WTC11 (cell line): ENCODE data around the gene WSCD2. TPM values are rescaled to one million over a fixed set of nuclear protein-coding genes. Genes with fewer than 3 reads are reported as not detected.

Experiments used
- ATAC-seq: fragments of 200-7000 bp; cut with Tn5 transposase; 2 replicates; pipeline ENCODE4 v1.10.0; 2021; ENCODE audit warnings: mild to moderate bottlenecking, moderate library complexity
- CTCF ChIA-PET: fragments of 300-600 bp; sonication (Branson Sonifier 250); formaldehyde crosslinking; loops from one replicate; lab custom pipeline; 2021; ENCODE audit warnings: antibody characterized with exemption; lab: Charles Lee
- POLR2A ChIA-PET: fragments of 350-600 bp; sonication (Branson Sonifier 250); formaldehyde crosslinking; loops from one replicate; lab custom pipeline; 2021; ENCODE audit warnings: antibody characterized with exemption; lab: Charles Lee
- DNase-seq: peaks from one replicate; pipeline ENCODE4 v3.0.0; 2021; ENCODE audit warnings: low spot score
- H3K27ac Mint-ChIP-seq: 2 replicates; pipeline ENCODE4 v1.8.0; 2021; ENCODE audit warnings: mixed read lengths
- H3K27me3 Mint-ChIP-seq: 2 replicates; pipeline ENCODE4 v1.8.0; 2021; ENCODE audit warnings: low read depth, mild to moderate bottlenecking, moderate library complexity, mixed read lengths
- H3K36me3 Mint-ChIP-seq: 2 replicates; pipeline ENCODE4 v1.8.0; 2021; ENCODE audit warnings: mixed read lengths
- H3K4me1 Mint-ChIP-seq: 2 replicates; pipeline ENCODE4 v1.8.0; 2022; ENCODE audit warnings: mixed read lengths
- H3K4me3 Mint-ChIP-seq: 2 replicates; pipeline ENCODE4 v1.8.0; 2021; ENCODE audit warnings: mild to moderate bottlenecking, moderate library complexity, mixed read lengths
- H3K9me3 Mint-ChIP-seq: 2 replicates; pipeline ENCODE4 v1.8.0; 2021; ENCODE audit warnings: mixed read lengths
- CREM ChIP-seq: sonication (generic); formaldehyde crosslinking; IDR thresholded peaks from 2 replicates; pipeline ENCODE4 v1.8.1; 2022; ENCODE audit warnings: mild to moderate bottlenecking, missing genetic modification reagents, moderate library complexity
- ELF4 ChIP-seq: sonication (generic); formaldehyde crosslinking; IDR thresholded peaks from 2 replicates; pipeline ENCODE4 v1.8.1; 2022; ENCODE audit warnings: low read depth, mild to moderate bottlenecking, moderate library complexity, missing genetic modification reagents
- EMX1 ChIP-seq: fragments of 250-450 bp; sonication (Bioruptor Pico); IDR thresholded peaks from 2 replicates; pipeline ENCODE4 v1.8.0; 2021; ENCODE audit warnings: mild to moderate bottlenecking
- FOXK1 ChIP-seq: sonication (generic); formaldehyde crosslinking; IDR thresholded peaks from 2 replicates; pipeline ENCODE4 v1.8.0; 2022; ENCODE audit warnings: mild to moderate bottlenecking, moderate library complexity, missing genetic modification reagents
- FOXP1 ChIP-seq: sonication (generic); formaldehyde crosslinking; IDR thresholded peaks from 2 replicates; pipeline ENCODE4 v1.8.0; 2022; ENCODE audit warnings: missing genetic modification reagents, mild to moderate bottlenecking, moderate library complexity, borderline replicate concordance
- GRHL2 ChIP-seq: fragments of 250-450 bp; sonication (Bioruptor Pico); IDR thresholded peaks from 2 replicates; pipeline ENCODE4 v1.8.0; 2022; ENCODE audit warnings: mild to moderate bottlenecking, moderate library complexity; ENCODE audit not compliant: insufficient replicate concordance, severe bottlenecking
- GTF2I ChIP-seq: fragments of 250-450 bp; sonication (Bioruptor Pico); conservative IDR thresholded peaks from 2 replicates; pipeline ENCODE4 v1.4.0; 2021; ENCODE audit warnings: mild to moderate bottlenecking
- MXD4 ChIP-seq: fragments of 250-450 bp; sonication (Bioruptor Pico); IDR thresholded peaks from 2 replicates; pipeline ENCODE4 v1.8.0; 2021; ENCODE audit warnings: mild to moderate bottlenecking, moderate library complexity, borderline replicate concordance
- NFYB ChIP-seq: sonication (generic); formaldehyde crosslinking; conservative IDR thresholded peaks from 2 replicates; pipeline ENCODE4 v1.8.0; 2022; ENCODE audit warnings: low read depth, missing genetic modification reagents
- NR1H2 ChIP-seq: sonication (generic); formaldehyde crosslinking; IDR thresholded peaks from 2 replicates; pipeline ENCODE4 v1.9.0; 2021; ENCODE audit warnings: mild to moderate bottlenecking, moderate library complexity, missing genetic modification reagents
- OVOL2 ChIP-seq: fragments of 250-450 bp; sonication (Bioruptor Pico); IDR thresholded peaks from 2 replicates; pipeline ENCODE4 v1.9.0; 2021; ENCODE audit warnings: mild to moderate bottlenecking, borderline replicate concordance
- TEAD1 ChIP-seq: sonication (generic); formaldehyde crosslinking; IDR thresholded peaks from 2 replicates; pipeline ENCODE4 v1.8.0; 2022; ENCODE audit warnings: mild to moderate bottlenecking, missing genetic modification reagents
- TEAD4 ChIP-seq: sonication (generic); formaldehyde crosslinking; IDR thresholded peaks from 2 replicates; pipeline ENCODE4 v1.8.0; 2022; ENCODE audit warnings: mild to moderate bottlenecking, missing genetic modification reagents
- TP53 ChIP-seq: sonication (generic); formaldehyde crosslinking; IDR thresholded peaks from 2 replicates; pipeline ENCODE4 v1.8.1; 2023; ENCODE audit warnings: mild to moderate bottlenecking, missing genetic modification reagents
- USF1 ChIP-seq: sonication (generic); formaldehyde crosslinking; IDR thresholded peaks from 2 replicates; pipeline ENCODE4 v1.8.0; 2022; ENCODE audit warnings: mild to moderate bottlenecking, missing genetic modification reagents
- ZBTB21 ChIP-seq: sonication (generic); formaldehyde crosslinking; IDR thresholded peaks from 2 replicates; pipeline ENCODE4 v1.8.1; 2023; ENCODE audit warnings: mild to moderate bottlenecking, missing genetic modification reagents, borderline replicate concordance
- ZMAT4 ChIP-seq: fragments of 250-450 bp; sonication (Bioruptor Pico); IDR thresholded peaks from 2 replicates; pipeline ENCODE4 v1.9.0; 2021; ENCODE audit warnings: mild to moderate bottlenecking
- ZNF232 ChIP-seq: sonication (generic); formaldehyde crosslinking; IDR thresholded peaks from 2 replicates; pipeline ENCODE4 v1.8.0; 2022; ENCODE audit warnings: mild to moderate bottlenecking, missing genetic modification reagents
- ZNF317 ChIP-seq: sonication (generic); formaldehyde crosslinking; IDR thresholded peaks from 2 replicates; pipeline ENCODE4 v1.8.1; 2023; ENCODE audit warnings: low read depth, mild to moderate bottlenecking, moderate library complexity, missing genetic modification reagents, borderline replicate concordance
- ZNF512 ChIP-seq: sonication (generic); formaldehyde crosslinking; IDR thresholded peaks from 2 replicates; pipeline ENCODE4 v1.8.1; 2022; ENCODE audit warnings: missing genetic modification reagents, borderline replicate concordance
- ZNF532 ChIP-seq: fragments of 250-450 bp; sonication (Bioruptor Pico); IDR thresholded peaks from 2 replicates; pipeline ENCODE4 v1.9.0; 2021; ENCODE audit warnings: mild to moderate bottlenecking, borderline replicate concordance
- total RNA-seq: library from RNA; stranded (reverse); gene quantifications from 3 replicates; pipeline ENCODE4 v1.2.3, GENCODE V29; 2021

The WSCD2 gene
- total RNA-seq, 1 experiment from 2014 or later, result 1.1 TPM

- TF ChIP-seq ZNF317 (CRISPR knock-in tag) (no peak), ZBTB21 (CRISPR knock-in tag) (no peak), FOXK1 (CRISPR knock-in tag) (no peak), OVOL2 (CRISPR knock-in tag) (no peak), FOXP1 (CRISPR knock-in tag) (no peak), MXD4 (no peak), NR1H2 (CRISPR knock-in tag) (no peak), ZNF512 (CRISPR knock-in tag) (no peak), TEAD1 (CRISPR knock-in tag) (no peak), GRHL2 (CRISPR knock-in tag) (no peak)
Measured at GRCh38 chr12:108270849-108271143, 141.7 kb downstream of the WSCD2 start (continued).

GRCh38 chr12:108271951-108272872 is 143.1 kb downstream of the WSCD2 start:
- ChIA-PET POLR2A (no interaction called here), CTCF (no interaction called here)
- peaks cover 23% of the 10 kb centered on the region for H3K9me3 Mint-ChIP-seq
- no peak overlapping the region for H3K4me3 Mint-ChIP-seq
- peaks cover 3% of the 10 kb centered on the region; the same call in 1 of the 2 replicates for H3K27me3 Mint-ChIP-seq
- ATAC-seq, result no peak
- no peak overlapping the region for H3K27ac Mint-ChIP-seq
- TF ChIP-seq CREM (CRISPR knock-in tag) (no peak), NFYB (CRISPR knock-in tag) (no peak), TEAD4 (CRISPR knock-in tag) (no peak), GTF2I (CRISPR knock-in tag) (no peak), ZNF232 (no peak), ELF4 (CRISPR knock-in tag) (no peak), ZNF512 (CRISPR knock-in tag) (no peak), ZNF532 (CRISPR knock-in tag) (no peak), ZMAT4 (CRISPR knock-in tag) (no peak), EMX1 (CRISPR knock-in tag) (no peak), TP53 (no peak), OVOL2 (CRISPR knock-in tag) (no peak), USF1 (CRISPR knock-in tag) (no peak)
- peaks cover 16% of the 10 kb centered on the region for H3K4me1 Mint-ChIP-seq
- DNase-seq, result no peak
- H3K36me3 Mint-ChIP-seq, result no peaks in the 10 kb centered on the region
